Ishikawa (cell line): Measurements from ENCODE around the gene SFT2D3.

Source experiments
- CEBPB ChIP-seq: IDR thresholded peaks from 2 replicates; pipeline ENCODE4 v1.6.1; 2012
- CREB1 ChIP-seq: IDR thresholded peaks from 2 replicates; pipeline ENCODE4 v1.6.1; 2012; ENCODE audit warnings: low read depth
- EGR1 ChIP-seq: IDR thresholded peaks from 2 replicates; pipeline ENCODE4 v1.6.1; 2012
- EP300 ChIP-seq: IDR thresholded peaks from 2 replicates; pipeline ENCODE4 v1.6.1; 2012; ENCODE audit warnings: borderline replicate concordance
- FOXM1 ChIP-seq: IDR thresholded peaks from 2 replicates; pipeline ENCODE4 v1.6.1; 2012; ENCODE audit warnings: low read depth, borderline replicate concordance
- MAX ChIP-seq: IDR thresholded peaks from 2 replicates; pipeline ENCODE4 v1.6.1; 2012
- NFIC ChIP-seq: IDR thresholded peaks from 2 replicates; pipeline ENCODE4 v1.6.1; 2012
- RAD21 ChIP-seq: IDR thresholded peaks from 2 replicates; pipeline ENCODE4 v1.6.1; 2012; ENCODE audit warnings: low read depth
- REST ChIP-seq: IDR thresholded peaks from 2 replicates; pipeline ENCODE4 v1.6.1; 2012; ENCODE audit warnings: low read depth, mild to moderate bottlenecking
- TAF1 ChIP-seq: IDR thresholded peaks from 2 replicates; pipeline ENCODE4 v1.6.1; 2012; ENCODE audit warnings: low read depth, mild to moderate bottlenecking
- TCF12 ChIP-seq: IDR thresholded peaks from 2 replicates; pipeline ENCODE4 v1.6.1; 2012; ENCODE audit warnings: low read depth
- TEAD4 ChIP-seq: IDR thresholded peaks from 2 replicates; pipeline ENCODE4 v1.6.1; 2012
- USF1 ChIP-seq: IDR thresholded peaks from 2 replicates; pipeline ENCODE4 v1.6.1; 2012
- YY1 ChIP-seq: IDR thresholded peaks from 2 replicates; pipeline ENCODE4 v1.6.1; 2012; ENCODE audit warnings: low read depth
- ZBTB7A ChIP-seq: IDR thresholded peaks from 2 replicates; pipeline ENCODE4 v1.6.1; 2012; ENCODE audit warnings: low read depth

The SFT2D3 gene

GRCh38 chr2:127670957-127671290, 30.4 kb upstream of the SFT2D3 start:
- TF ChIP-seq REST (no peak), USF1 (no peak), TEAD4 (no peak), CREB1 (no peak), NFIC (no peak), CEBPB (no peak), ZBTB7A (no peak), RAD21 (no peak), EGR1 (no peak), YY1 (no peak), MAX (no peak), TCF12 (no peak), EP300 (no peak), TAF1 (no peak), FOXM1 (no peak)

- TF ChIP-seq RAD21 (no peak), REST (no peak), ZBTB7A (no peak), CREB1 (no peak), TEAD4 (no peak), FOXM1 (no peak), EGR1 (no peak), NFIC (no peak), MAX (no peak), TCF12 (no peak), YY1 (no peak), CEBPB (no peak), EP300 (no peak), USF1 (no peak), TAF1 (no peak)
Observed at GRCh38 chr2:127671557-127672302, 29.6 kb upstream of the SFT2D3 start.

GRCh38 chr2:127672341-127673224, 28.7 kb upstream of the SFT2D3 start:
- TF ChIP-seq EGR1, result no peak
- no peak for TF ChIP-seq MAX
- TF ChIP-seq YY1, result no peak

- TF ChIP-seq USF1 (no peak), FOXM1 (no peak), TAF1 (no peak), ZBTB7A (no peak), CEBPB (no peak), CREB1 (no peak), REST (no peak), EP300 (no peak), YY1 (no peak), RAD21 (no peak)
Observed at GRCh38 chr2:127673291-127674069, 27.8 kb upstream of the SFT2D3 start.
